MCF 10A (cell line): Measurements from ENCODE around the gene TTI1. TPM values are rescaled to one million over a fixed set of nuclear protein-coding genes. Genes with fewer than 3 reads are reported as not detected.

Experiments used
- BruUV-seq: library from RNA; stranded (reverse); fragments of 400-500 nt; replicated peaks from 2 replicates; lab custom pipeline; 2021; lab: Mats Ljungman, UMichigan
- CTCF ChIA-PET: fragments of 300-600 bp; sonication (Branson Sonifier 250); formaldehyde crosslinking; extraction: SDS; loops from one replicate; lab custom pipeline; 2021; ENCODE audit warnings: antibody characterized with exemption, inconsistent platforms; lab: Yijun Ruan, JAX
- POLR2A ChIA-PET: fragments of 300-600, 350-650 bp; sonication (Branson Sonifier 250); formaldehyde crosslinking; extraction: SDS; loops from one replicate; lab custom pipeline; 2020; ENCODE audit warnings: antibody characterized with exemption, inconsistent platforms; lab: Yijun Ruan, JAX
- DNase-seq: peaks from one replicate; pipeline ENCODE4 v3.0.0-alpha.2; 2018; ENCODE audit not compliant: unreplicated experiment
- H3K27ac Mint-ChIP-seq: one replicate; pipeline ENCODE4 v1.8.0; 2022; ENCODE audit warnings: mild to moderate bottlenecking, low read depth, mixed read lengths; ENCODE audit not compliant: unreplicated experiment
- H3K27me3 Mint-ChIP-seq: one replicate; pipeline ENCODE4 v1.8.0; 2022; ENCODE audit warnings: mixed read lengths; ENCODE audit not compliant: insufficient read depth, unreplicated experiment
- H3K36me3 Mint-ChIP-seq: one replicate; pipeline ENCODE4 v1.8.0; 2022; ENCODE audit warnings: mild to moderate bottlenecking, moderate library complexity, mixed read lengths; ENCODE audit not compliant: insufficient read depth, unreplicated experiment
- H3K4me1 Mint-ChIP-seq: one replicate; pipeline ENCODE4 v1.8.0; 2022; ENCODE audit warnings: mixed read lengths; ENCODE audit not compliant: insufficient read depth, unreplicated experiment
- H3K4me3 Mint-ChIP-seq: one replicate; pipeline ENCODE4 v1.8.0; 2022; ENCODE audit warnings: mild to moderate bottlenecking, moderate library complexity, mixed read lengths; ENCODE audit not compliant: unreplicated experiment
- H3K9me3 Mint-ChIP-seq: one replicate; pipeline ENCODE4 v1.8.0; 2022; ENCODE audit warnings: mixed read lengths; ENCODE audit not compliant: unreplicated experiment
- intact Hi-C: fragments of 100-400 bp; cut with micrococcal nuclease; formaldehyde crosslinking; loops from 2 replicates; pipeline ENCODE4 v1.14.1; 2022
- total RNA-seq: library from RNA; stranded (reverse); gene quantifications from 2 replicates; pipeline ENCODE4 v1.2.3, GENCODE V29; 2022
- TF ChIP-seq, protein P1 (sequence below): fragments of 200-600 bp; IDR thresholded peaks from one replicate; pipeline ENCODE4 v1.8.0; 2022; ENCODE audit warnings: antibody characterized with exemption, mild to moderate bottlenecking; ENCODE audit not compliant: unreplicated experiment

Gene TTI1
- total RNA-seq, 1 experiment from 2014 or later: 17.1 TPM

DNA sequence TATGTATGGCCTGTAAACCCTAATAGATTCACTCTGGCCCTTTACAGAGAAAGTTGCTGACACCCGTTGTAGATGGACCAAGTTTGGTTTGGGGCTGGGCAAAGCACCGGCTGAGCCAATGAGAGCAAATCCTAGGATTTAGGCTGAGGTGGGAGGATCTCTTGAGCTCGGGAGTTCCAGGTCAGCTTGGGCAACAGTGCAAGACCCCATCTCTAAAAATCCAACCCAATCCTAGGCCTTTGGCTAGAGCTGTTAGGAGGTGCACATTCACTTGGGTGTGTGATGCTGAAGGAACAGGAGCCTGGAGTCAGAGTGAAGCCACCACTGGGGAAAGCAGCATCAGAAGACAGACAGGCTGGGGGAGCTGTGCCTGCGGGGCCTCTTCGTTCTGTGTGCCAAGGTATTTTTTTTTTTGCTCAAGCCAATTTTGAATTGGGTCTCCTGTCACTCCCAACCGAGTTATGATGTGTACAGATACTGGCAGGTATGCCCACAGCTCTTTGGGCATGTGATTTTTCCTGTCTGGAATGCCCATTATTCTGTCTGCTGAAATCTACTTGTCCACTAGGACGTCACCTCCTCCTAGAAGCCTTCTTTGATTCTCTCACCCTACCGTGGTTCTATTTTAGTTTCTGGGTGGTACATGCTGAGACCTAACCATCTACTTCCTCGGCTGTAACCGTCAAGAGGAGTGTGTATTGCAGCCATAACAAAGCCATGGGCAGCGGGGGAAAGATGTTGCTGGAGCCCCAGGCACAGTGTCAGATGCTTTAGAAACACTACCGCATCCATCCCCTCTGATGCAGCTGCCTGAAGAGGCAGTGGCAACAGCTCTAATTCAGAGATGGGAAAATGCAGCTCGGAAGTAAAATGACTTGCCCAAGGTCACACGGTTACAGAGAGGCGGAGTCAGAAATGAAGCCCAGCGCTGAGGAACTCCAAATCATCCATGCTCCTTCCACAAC lies 54.0 kb downstream of the TTI1 start:
- Mint-ChIP-seq H3K36me3 (peaks cover 18% of the 10 kb centered on the region), H3K9me3 (no peaks in the 10 kb centered on the region), H3K4me3 (no peak overlapping the region), H3K4me1 (peaks cover 6% of the 10 kb centered on the region), H3K27me3 (no peaks in the 10 kb centered on the region), H3K27ac (no peak overlapping the region)
- DNase-seq: no peak
- CTCF ChIA-PET: interaction anchor here (0.5 to 1.4 kb wide), 9 partner anchors 8 to 1057 kb away, joined by 3 to 6 read pairs (median 4); no protein-coding TSS in a partner anchor
- POLR2A ChIA-PET: interaction anchor here (1.3 to 1.4 kb wide), 2 partner anchors 8 to 13 kb away, joined by 3 to 7 read pairs; no protein-coding TSS in a partner anchor
- TF ChIP-seq, protein P1, sequence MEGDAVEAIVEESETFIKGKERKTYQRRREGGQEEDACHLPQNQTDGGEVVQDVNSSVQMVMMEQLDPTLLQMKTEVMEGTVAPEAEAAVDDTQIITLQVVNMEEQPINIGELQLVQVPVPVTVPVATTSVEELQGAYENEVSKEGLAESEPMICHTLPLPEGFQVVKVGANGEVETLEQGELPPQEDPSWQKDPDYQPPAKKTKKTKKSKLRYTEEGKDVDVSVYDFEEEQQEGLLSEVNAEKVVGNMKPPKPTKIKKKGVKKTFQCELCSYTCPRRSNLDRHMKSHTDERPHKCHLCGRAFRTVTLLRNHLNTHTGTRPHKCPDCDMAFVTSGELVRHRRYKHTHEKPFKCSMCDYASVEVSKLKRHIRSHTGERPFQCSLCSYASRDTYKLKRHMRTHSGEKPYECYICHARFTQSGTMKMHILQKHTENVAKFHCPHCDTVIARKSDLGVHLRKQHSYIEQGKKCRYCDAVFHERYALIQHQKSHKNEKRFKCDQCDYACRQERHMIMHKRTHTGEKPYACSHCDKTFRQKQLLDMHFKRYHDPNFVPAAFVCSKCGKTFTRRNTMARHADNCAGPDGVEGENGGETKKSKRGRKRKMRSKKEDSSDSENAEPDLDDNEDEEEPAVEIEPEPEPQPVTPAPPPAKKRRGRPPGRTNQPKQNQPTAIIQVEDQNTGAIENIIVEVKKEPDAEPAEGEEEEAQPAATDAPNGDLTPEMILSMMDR: no peak
- intact Hi-C loops: no loop called here
- no TSS peak for BruUV-seq

DNA sequence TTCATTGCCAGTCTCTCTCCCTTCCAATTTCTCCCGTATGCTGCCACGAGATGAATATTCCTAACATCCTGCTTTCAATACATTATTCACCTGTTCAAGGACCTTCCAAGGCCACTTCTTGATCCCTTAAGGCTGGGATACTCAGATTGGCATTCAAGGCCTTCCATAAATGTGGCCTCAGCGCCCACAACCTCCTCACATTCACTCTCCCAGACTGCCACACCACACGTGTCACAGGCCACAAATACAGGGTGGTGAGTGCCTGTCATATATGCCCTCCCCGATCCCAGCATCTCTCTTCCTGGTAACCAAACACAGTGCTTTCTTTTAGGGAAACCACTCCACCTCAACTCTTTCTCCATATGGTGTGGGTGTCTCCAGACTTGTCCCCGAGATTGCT lies 55.5 kb downstream of the TTI1 start:
- DNase-seq: no peak
- ChIA-PET POLR2A (interaction anchor here (0.8 to 1.3 kb wide), 2 partner anchors 9 to 299 kb away, joined by 3 to 7 read pairs; no protein-coding TSS in a partner anchor), CTCF (no interaction called here)
- intact Hi-C loops: no loop called here
- no peak overlapping the region for H3K4me3 Mint-ChIP-seq
- TF ChIP-seq, protein P1: no peak
- H3K27me3 Mint-ChIP-seq: no peaks in the 10 kb centered on the region
- no TSS peak for BruUV-seq
- no peaks in the 10 kb centered on the region for H3K4me1 Mint-ChIP-seq
- peaks cover 12% of the 10 kb centered on the region for H3K36me3 Mint-ChIP-seq
- H3K27ac Mint-ChIP-seq: no peak overlapping the region
- H3K9me3 Mint-ChIP-seq: no peaks in the 10 kb centered on the region

DNA sequence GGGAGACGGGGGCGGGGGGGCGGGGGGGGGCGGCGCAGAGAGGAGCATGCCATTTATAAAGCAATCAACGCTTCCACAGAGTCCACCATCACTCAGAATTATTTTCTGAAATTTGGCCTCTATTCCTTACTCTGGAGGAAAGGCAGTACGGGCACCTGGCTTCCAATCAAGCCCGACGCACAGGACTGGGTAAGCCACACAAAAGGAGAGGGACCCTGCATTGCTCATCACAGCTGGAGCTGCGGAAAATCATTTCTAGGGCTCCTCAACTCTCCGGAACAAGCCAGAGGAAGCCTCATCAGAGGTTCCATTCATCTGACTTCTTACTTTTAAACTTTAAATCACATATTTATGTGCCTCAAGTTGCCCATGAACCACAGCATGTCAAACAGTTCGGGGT lies 55.9 kb downstream of the TTI1 start:
- peaks cover 8% of the 10 kb centered on the region for H3K36me3 Mint-ChIP-seq
- H3K27ac Mint-ChIP-seq: no peak overlapping the region
- H3K27me3 Mint-ChIP-seq: no peaks in the 10 kb centered on the region
- no peaks in the 10 kb centered on the region for H3K4me1 Mint-ChIP-seq
- H3K9me3 Mint-ChIP-seq: no peaks in the 10 kb centered on the region
- BruUV-seq: no TSS peak
- H3K4me3 Mint-ChIP-seq: no peak overlapping the region
- intact Hi-C loops: no loop called here
- POLR2A ChIA-PET: no interaction called here
- TF ChIP-seq, protein P1: no peak
- DNase-seq: no peak
- CTCF ChIA-PET: no interaction called here

DNA sequence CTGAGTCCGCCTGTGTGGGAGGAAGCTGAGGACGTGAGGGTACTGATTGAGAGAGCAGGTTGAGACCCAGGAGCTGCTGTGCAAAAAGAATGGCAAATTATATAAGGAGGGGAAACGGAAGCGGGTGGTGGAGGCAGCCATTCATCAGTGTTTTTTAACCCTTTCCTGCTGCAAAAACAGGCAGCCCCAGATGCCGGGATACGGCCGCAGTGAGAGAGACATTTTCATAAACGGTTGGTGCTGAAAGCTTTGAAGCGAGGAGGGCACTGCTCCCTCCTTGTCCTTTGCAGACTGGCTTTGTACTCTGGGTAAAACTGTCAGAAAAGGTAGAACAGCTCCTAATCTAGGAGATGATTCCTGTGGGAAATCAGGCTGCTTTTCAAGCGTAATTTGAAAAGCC lies 56.4 kb downstream of the TTI1 start:
- TF ChIP-seq, protein P1: no peak
- intact Hi-C loops: no loop called here
- Mint-ChIP-seq H3K4me3 (no peak overlapping the region), H3K36me3 (peaks cover 5% of the 10 kb centered on the region), H3K9me3 (no peaks in the 10 kb centered on the region), H3K4me1 (no peaks in the 10 kb centered on the region), H3K27ac (no peak overlapping the region), H3K27me3 (no peaks in the 10 kb centered on the region)
- no peak for DNase-seq
- ChIA-PET POLR2A (no interaction called here), CTCF (no interaction called here)
- no TSS peak for BruUV-seq
